Activated gamma-delta T cell (primary cell): ENCODE results near the gene CSMD2.

ENCODE experiments used
- DNase-seq: peaks from one replicate; lab custom pipeline; 2025; lab: John Stamatoyannopoulos, UW

CSMD2 gene

GRCh38 chr1:33899746-33900145 lies 265.3 kb downstream of the CSMD2 start:
- no peak for DNase-seq

GRCh38 chr1:33898881-33899280 lies 266.1 kb downstream of the CSMD2 start:
- DNase-seq: no peak

- no peak for DNase-seq
Measured at GRCh38 chr1:33898406-33898805, 266.6 kb downstream of the CSMD2 start.

GRCh38 chr1:33897092-33897725 lies 267.8 kb downstream of the CSMD2 start:
- no peak for DNase-seq

GRCh38 chr1:33895976-33896375 lies 269.1 kb downstream of the CSMD2 start:
- no peak for DNase-seq

GRCh38 chr1:33895396-33895795 lies 269.6 kb downstream of the CSMD2 start:
- no peak for DNase-seq

GRCh38 chr1:33893147-33893830 lies 271.7 kb downstream of the CSMD2 start:
- DNase-seq: no peak

GRCh38 chr1:33886496-33886895 lies 278.5 kb downstream of the CSMD2 start:
- DNase-seq: no peak

GRCh38 chr1:33880305-33880704 lies 284.7 kb downstream of the CSMD2 start:
- DNase-seq: no peak

- no peak for DNase-seq
Measured at GRCh38 chr1:33878392-33878791, 286.6 kb downstream of the CSMD2 start.

- DNase-seq: no peak
Measured at GRCh38 chr1:33876970-33877650, 287.9 kb downstream of the CSMD2 start.

GRCh38 chr1:33875862-33876261 lies 289.2 kb downstream of the CSMD2 start:
- DNase-seq: no peak

GRCh38 chr1:33874636-33875035 lies 290.4 kb downstream of the CSMD2 start:
- DNase-seq: no peak

- no peak for DNase-seq
Measured at GRCh38 chr1:33872683-33873082, 292.3 kb downstream of the CSMD2 start.

- DNase-seq: no peak
Measured at GRCh38 chr1:33872275-33872674, 292.8 kb downstream of the CSMD2 start.

GRCh38 chr1:33867684-33868083 lies 297.3 kb downstream of the CSMD2 start:
- no peak for DNase-seq

- no peak for DNase-seq
Measured at GRCh38 chr1:33866281-33866680, 298.7 kb downstream of the CSMD2 start.

GRCh38 chr1:33864460-33865389 lies 300.3 kb downstream of the CSMD2 start:
- DNase-seq: no peak

- DNase-seq: no peak
Measured at GRCh38 chr1:33863779-33864178, 301.3 kb downstream of the CSMD2 start, which contains the start of gene HMGB4. HMGB4 (plus strand) TSS chr1:33864079; CDS start chr1:33864192, 113 bp downstream.

- DNase-seq: no peak
Measured at GRCh38 chr1:33860671-33861070, 304.4 kb downstream of the CSMD2 start.

- no peak for DNase-seq
Measured at GRCh38 chr1:33854091-33854490, 310.9 kb downstream of the CSMD2 start.

GRCh38 chr1:33853431-33853830 lies 311.6 kb downstream of the CSMD2 start:
- DNase-seq: no peak
